B cell (primary cell): ENCODE data around the gene NXNL2. TPM values are rescaled to one million over a fixed set of nuclear protein-coding genes. Genes with fewer than 3 reads are reported as not detected.

Experiments
- ATAC-seq: fragments of 200-7000 bp; cut with Tn5 transposase; one replicate; pipeline ENCODE4 v1.10.0; 2021; ENCODE audit warnings: low read depth, mild to moderate bottlenecking, moderate number of reproducible peaks, moderate library complexity
- CTCF ChIA-PET: fragments of 350-600 bp; sonication (Branson Sonifier 250); formaldehyde crosslinking; loops from one replicate; lab custom pipeline; 2021; ENCODE audit warnings: antibody characterized with exemption, inconsistent platforms; lab: Charles Lee
- POLR2A ChIA-PET: fragments of 350-600 bp; sonication (Branson Sonifier 250); formaldehyde crosslinking; loops from one replicate; lab custom pipeline; 2021; ENCODE audit warnings: antibody characterized with exemption; lab: Charles Lee
- DNase-seq: peaks from one replicate; pipeline ENCODE4 v3.0.0; 2013
- H2AFZ ChIP-seq: 2 replicates; pipeline ENCODE4 v1.6.1; 2012; ENCODE audit warnings: mild to moderate bottlenecking, low read depth, low read length; ENCODE audit not compliant: insufficient read depth, poor library complexity, severe bottlenecking
- H3K27ac ChIP-seq, 2 donors: 1 replicate in 1 of 2; 2 replicates in 1 of 2; pipeline ENCODE4 v1.5.1; 2012 to 2013; ENCODE audit warnings: low read length in 2 of 2, mild to moderate bottlenecking in 2 of 2, moderate library complexity in 1 of 2
- H3K27me3 ChIP-seq, 4 experiments: fragments of 200-600 bp in 1 of 4; sonication (generic) in 1 of 4; replicated peaks in 1 of 4; 1 replicate in 2 of 4; 2 replicates in 2 of 4; pipeline versions ENCODE4 v1.6.1 to v1.7.0; 2013 to 2016; ENCODE audit warnings: low read length in 3 of 4, mild to moderate bottlenecking in 2 of 4, mixed read lengths in 1 of 4, moderate library complexity in 1 of 4; ENCODE audit not compliant: insufficient read depth in 4 of 4, control insufficient read depth in 3 of 4; ENCODE audit errors: control extremely low read depth in 1 of 4
- H3K36me3 ChIP-seq, 2 experiments: replicated peaks in 1 of 2; 1 replicate in 1 of 2; 2 replicates in 1 of 2; pipeline versions ENCODE4 v1.6.1 to v1.7.1; 2013; ENCODE audit warnings: low read length in 1 of 2; ENCODE audit not compliant: insufficient read depth in 2 of 2, control insufficient read depth in 1 of 2; ENCODE audit errors: control extremely low read depth in 1 of 2, extremely low read depth in 1 of 2
- H3K4me1 ChIP-seq, 2 donors: fragments of 200-600 bp in 1 of 2; sonication (generic) in 1 of 2; 1 replicate in 1 of 2; 2 replicates in 1 of 2; pipeline versions ENCODE4 v1.5.1 to v1.6.1; 2013 to 2017; ENCODE audit warnings: low read length in 2 of 2; ENCODE audit not compliant: control insufficient read depth in 2 of 2, insufficient read depth in 2 of 2
- H3K4me2 ChIP-seq: replicated peaks from 2 replicates; pipeline ENCODE3; 2012; ENCODE audit warnings: mild to moderate bottlenecking, low read depth, low read length; ENCODE audit not compliant: poor library complexity, severe bottlenecking
- H3K4me3 ChIP-seq, 5 experiments: fragments of 200-600 bp in 1 of 5; sonication (generic) in 1 of 5; 1 replicate in 3 of 5; 2 replicates in 2 of 5; pipeline versions ENCODE4 v1.5.1 to v1.7.0; 2011 to 2016; ENCODE audit warnings: low read length in 4 of 5, mild to moderate bottlenecking in 4 of 5, low read depth in 2 of 5, control low read depth in 1 of 5, moderate library complexity in 1 of 5; ENCODE audit not compliant: insufficient read depth in 1 of 5; ENCODE audit errors: control extremely low read depth in 1 of 5, extremely low read depth in 1 of 5
- H3K79me2 ChIP-seq: fragments of 200-600 bp; sonication (generic); one replicate; pipeline ENCODE4 v1.6.0; 2016; ENCODE audit warnings: low read length; ENCODE audit not compliant: control insufficient read depth, insufficient read depth
- H3K9ac ChIP-seq: fragments of 200-600 bp; sonication (generic); 2 replicates; pipeline ENCODE4 v1.6.1; 2017; ENCODE audit warnings: mild to moderate bottlenecking, low read length, moderate library complexity
- H3K9me3 ChIP-seq, 3 donors: one replicate each; pipeline versions ENCODE4 v1.6.1 to v1.7.1; 2013; ENCODE audit warnings: low read length in 2 of 3; ENCODE audit not compliant: control insufficient read depth in 2 of 3, insufficient read depth in 1 of 3; ENCODE audit errors: control extremely low read depth in 1 of 3
- H4K20me1 ChIP-seq: 2 replicates; pipeline ENCODE4 v1.6.0; 2012; ENCODE audit warnings: mild to moderate bottlenecking, low read length; ENCODE audit not compliant: insufficient read depth, control insufficient read depth, poor library complexity, severe bottlenecking
- H3K27ac Mint-ChIP-seq: one replicate; pipeline ENCODE4 v1.8.0; 2021; ENCODE audit warnings: mixed read lengths
- H3K27me3 Mint-ChIP-seq: one replicate; pipeline ENCODE4 v1.8.0; 2021; ENCODE audit warnings: mixed read lengths
- H3K4me1 Mint-ChIP-seq: one replicate; pipeline ENCODE4 v1.8.0; 2021; ENCODE audit warnings: mixed read lengths
- H3K4me3 Mint-ChIP-seq: one replicate; pipeline ENCODE4 v1.8.0; 2021; ENCODE audit warnings: mixed read lengths
- H3K9me3 Mint-ChIP-seq: one replicate; pipeline ENCODE4 v1.8.0; 2022; ENCODE audit warnings: mixed read lengths; ENCODE audit not compliant: insufficient read depth
- EZH2 ChIP-seq: IDR thresholded peaks from 2 replicates; pipeline ENCODE4 v1.6.1; 2012; ENCODE audit warnings: borderline replicate concordance, low read depth, mild to moderate bottlenecking, moderate library complexity, low read length; ENCODE audit not compliant: insufficient read depth, poor library complexity, severe bottlenecking
- WGBS: methylation state at CpG from one replicate; pipeline ENCODE4 v1.1.5; 2013; ENCODE audit warnings: missing lambda C conversion rate; ENCODE audit not compliant: insufficient coverage; 5-methylcytosine and 5-hydroxymethylcytosine counted together
- intact Hi-C: fragments of 100-400 bp; cut with micrococcal nuclease; formaldehyde crosslinking; loops from one replicate; pipeline ENCODE4 v1.10.0; 2022
- polyA plus RNA-seq: library from polyadenylated mRNA; depleted of rRNA; stranded (reverse); fragments of >200 nt; gene quantifications from 2 replicates; pipeline ENCODE4 v1.2.3, GENCODE V29; 2012
- total RNA-seq, 2 donors: library from RNA; stranded (reverse); fragments of 120-200 nt in 1 of 2; gene quantifications; 1 replicate in 1 of 2; 2 replicates in 1 of 2; pipeline versions ENCODE4 v1.2.3 to v1.2.4, GENCODE V29; 2013 to 2022
- TF ChIP-seq, protein P1 (sequence below): fragments of 200-600 bp; IDR thresholded peaks from one replicate; pipeline ENCODE4 v1.8.0; 2022; ENCODE audit warnings: antibody characterized with exemption, mild to moderate bottlenecking

NXNL2 gene
- total and polyA plus RNA-seq, 2 donors (not counting 1 experiment from before 2014, with no cell fraction given) = not detected

DNA sequence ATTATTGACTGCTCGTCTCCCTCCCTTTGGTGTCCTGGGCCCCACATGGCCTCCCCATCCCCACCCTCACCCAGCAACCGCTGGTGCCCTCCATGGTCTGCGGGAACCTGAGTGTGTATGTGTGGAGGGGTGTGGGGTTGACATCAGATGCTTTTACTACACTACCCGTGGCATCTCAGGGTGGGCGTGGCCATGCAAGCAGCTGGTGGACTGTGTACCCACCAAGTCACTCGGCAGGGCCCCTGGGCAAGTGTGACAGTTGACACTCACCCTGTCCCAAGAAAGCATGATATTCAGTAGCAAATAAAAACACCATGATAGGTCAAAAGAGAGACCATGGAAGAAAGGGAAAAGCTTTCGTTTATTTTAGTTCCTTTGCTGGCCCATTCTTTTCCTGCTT, 7.4 kb upstream of the NXNL2 start:
- Histone ChIP-seq H3K79me2 (no peaks in the 10 kb centered on the region), H3K27ac (no peak overlapping the region), H3K9ac (no peak overlapping the region), H3K9me3 (no peaks in the 10 kb centered on the region), H3K4me1 (no peaks in the 10 kb centered on the region), H4K20me1 (no peaks in the 10 kb centered on the region), H3K4me2 (no peak overlapping the region), H3K4me3 (no peak overlapping the region), H3K36me3 (no peaks in the 10 kb centered on the region), H2AFZ (no peak overlapping the region), H3K27me3 (peaks cover 0 to 6% (median 0%) of the 10 kb centered on the region in 4 experiments)
- Mint-ChIP-seq H3K4me3 (no peak overlapping the region), H3K27me3 (peaks cover 28% of the 10 kb centered on the region), H3K4me1 (no peaks in the 10 kb centered on the region), H3K9me3 (no peaks in the 10 kb centered on the region), H3K27ac (no peak overlapping the region)
- 100% methylated on average over 1 of the region's 7 CpGs for WGBS
- ChIA-PET CTCF (no interaction called here), POLR2A (no interaction called here)
- DNase-seq = no peak
- ATAC-seq = no peak
- TF ChIP-seq EZH2 = no peak
- TF ChIP-seq, protein P1, sequence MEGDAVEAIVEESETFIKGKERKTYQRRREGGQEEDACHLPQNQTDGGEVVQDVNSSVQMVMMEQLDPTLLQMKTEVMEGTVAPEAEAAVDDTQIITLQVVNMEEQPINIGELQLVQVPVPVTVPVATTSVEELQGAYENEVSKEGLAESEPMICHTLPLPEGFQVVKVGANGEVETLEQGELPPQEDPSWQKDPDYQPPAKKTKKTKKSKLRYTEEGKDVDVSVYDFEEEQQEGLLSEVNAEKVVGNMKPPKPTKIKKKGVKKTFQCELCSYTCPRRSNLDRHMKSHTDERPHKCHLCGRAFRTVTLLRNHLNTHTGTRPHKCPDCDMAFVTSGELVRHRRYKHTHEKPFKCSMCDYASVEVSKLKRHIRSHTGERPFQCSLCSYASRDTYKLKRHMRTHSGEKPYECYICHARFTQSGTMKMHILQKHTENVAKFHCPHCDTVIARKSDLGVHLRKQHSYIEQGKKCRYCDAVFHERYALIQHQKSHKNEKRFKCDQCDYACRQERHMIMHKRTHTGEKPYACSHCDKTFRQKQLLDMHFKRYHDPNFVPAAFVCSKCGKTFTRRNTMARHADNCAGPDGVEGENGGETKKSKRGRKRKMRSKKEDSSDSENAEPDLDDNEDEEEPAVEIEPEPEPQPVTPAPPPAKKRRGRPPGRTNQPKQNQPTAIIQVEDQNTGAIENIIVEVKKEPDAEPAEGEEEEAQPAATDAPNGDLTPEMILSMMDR = no peak
- intact Hi-C loops = no loop called here

DNA sequence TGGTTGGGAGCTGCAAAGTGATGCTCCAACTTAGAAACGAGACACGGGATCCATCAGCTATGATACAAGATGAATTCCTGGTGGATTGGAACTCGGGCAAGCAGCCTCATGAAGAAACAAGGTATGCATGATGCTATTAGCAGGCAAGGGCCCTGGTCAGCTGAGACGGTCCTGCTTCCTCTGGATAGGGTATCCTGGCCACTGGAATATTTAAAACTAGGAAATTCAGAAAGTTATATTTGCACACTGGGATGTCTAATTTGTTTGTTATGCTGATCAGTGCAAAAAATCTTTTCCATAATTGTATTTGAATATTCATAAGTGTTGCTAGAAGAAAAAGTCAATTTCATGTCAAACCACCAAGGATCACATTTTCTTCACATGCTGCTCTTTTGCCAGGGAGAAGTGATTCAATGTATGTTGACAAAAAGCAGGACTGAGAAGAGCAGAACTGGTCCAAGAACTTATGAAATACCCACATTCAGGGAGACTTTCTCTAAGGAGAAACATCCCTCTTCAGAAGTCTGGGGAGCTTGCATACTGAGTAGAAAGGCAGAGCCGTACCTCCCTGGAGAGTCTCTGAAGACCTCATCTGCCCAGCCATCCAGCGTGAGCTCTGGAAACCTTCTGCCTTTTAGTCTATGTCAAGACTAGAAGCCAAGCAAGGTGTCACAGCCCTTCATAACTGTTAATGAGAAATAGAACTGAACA, 6.7 kb upstream of the NXNL2 start:
- no peak overlapping the region for H3K27ac Mint-ChIP-seq

More for the DNA sequence above, 6.7 kb upstream of the NXNL2 start:
- ChIA-PET POLR2A (no interaction called here), CTCF (no interaction called here)
- TF ChIP-seq, protein P1 = no peak
- no peak for TF ChIP-seq EZH2
- no peak overlapping the region for H3K4me3 ChIP-seq
- intact Hi-C loops = no loop called here
- Mint-ChIP-seq H3K27me3 (peaks cover 34% of the 10 kb centered on the region), H3K9me3 (no peaks in the 10 kb centered on the region), H3K4me1 (peaks cover 1% of the 10 kb centered on the region), H3K4me3 (no peak overlapping the region)
- H3K9me3 ChIP-seq = no peaks in the 10 kb centered on the region
- no peaks in the 10 kb centered on the region for H3K4me1 ChIP-seq
- no peaks in the 10 kb centered on the region for H3K79me2 ChIP-seq
- H2AFZ ChIP-seq = no peak overlapping the region
- whole genome bisulfite sequencing = 86% methylated on average over 6 of the region's 6 CpGs
- H3K27ac ChIP-seq = no peak overlapping the region
- peaks cover 0 to 6% (median 0%) of the 10 kb centered on the region in 4 experiments for H3K27me3 ChIP-seq
- no peaks in the 10 kb centered on the region for H4K20me1 ChIP-seq
- H3K4me2 ChIP-seq = no peak overlapping the region
- no peak for ATAC-seq
- DNase-seq = no peak
- H3K36me3 ChIP-seq = no peaks in the 10 kb centered on the region
- H3K9ac ChIP-seq = no peak overlapping the region
